Tibial nerve (tissue), 4 donors: ENCODE measurements around the gene MTHFR. TPM values are rescaled to one million over a fixed set of nuclear protein-coding genes. Genes with fewer than 3 reads are reported as not detected.

ENCODE experiments used
- DNase-seq, 2 donors: peaks; one replicate each; pipeline ENCODE4 v3.0.0-alpha.2; 2019; ENCODE audit warnings: low spot score in 2 of 2
- H3K27ac ChIP-seq, 4 donors: fragments of 200-600 bp; sonication (generic) in 3 of 4; one replicate each; pipeline ENCODE4 v1.5.1; 2017 to 2019; ENCODE audit warnings: mild to moderate bottlenecking in 1 of 4
- H3K27me3 ChIP-seq, 2 donors: fragments of 200-600 bp; sonication (generic) in 1 of 2; one replicate each; pipeline versions ENCODE4 v1.5.1 to v1.6.0; 2017 to 2019
- H3K36me3 ChIP-seq, 3 donors: fragments of 200-600 bp; sonication (generic); one replicate each; pipeline ENCODE4 v1.5.1; 2018 to 2019
- H3K4me1 ChIP-seq, 4 donors: fragments of 200-600 bp; sonication (generic) in 3 of 4; one replicate each; pipeline ENCODE4 v1.5.1; 2017 to 2019
- H3K4me3 ChIP-seq, 4 donors: fragments of 200-600 bp; sonication (generic) in 3 of 4; one replicate each; pipeline ENCODE4 v1.5.1; 2017 to 2019; ENCODE audit warnings: mild to moderate bottlenecking in 1 of 4, moderate library complexity in 1 of 4
- H3K9me3 ChIP-seq, 4 donors: fragments of 200-600 bp; sonication (generic) in 3 of 4; one replicate each; pipeline ENCODE4 v1.5.1; 2017 to 2019
- EP300 ChIP-seq, 2 donors: sonication (generic); formaldehyde crosslinking; IDR thresholded peaks; one replicate each; pipeline ENCODE4 v1.6.1; 2017; ENCODE audit warnings: antibody characterized with exemption in 2 of 2, mild to moderate bottlenecking in 1 of 2
- POLR2A ChIP-seq, 2 donors: fragments of 450-650 bp; IDR thresholded peaks; one replicate each; pipeline ENCODE4 v1.6.1; 2017; ENCODE audit warnings: antibody characterized with exemption in 2 of 2, mild to moderate bottlenecking in 2 of 2, moderate library complexity in 2 of 2
- WGBS, 2 donors: methylation state at CpG; one replicate each; pipeline ENCODE4 v1.1.5; 2018; 5-methylcytosine and 5-hydroxymethylcytosine counted together
- total RNA-seq, 4 donors: library from RNA; depleted of rRNA; stranded (reverse); fragments of >200 nt; gene quantifications; one replicate each; pipeline ENCODE4 v1.1.0, GENCODE V29; 2016
- TF ChIP-seq, protein P1 (sequence below), 5 experiments: fragments of 200-600 bp in 3 of 5; fragments of 450-650 bp in 2 of 5; sonication (generic) in 3 of 5; IDR thresholded peaks; one replicate each; pipeline ENCODE4 v1.5.1; 2016 to 2019; ENCODE audit warnings: antibody characterized with exemption in 5 of 5, mild to moderate bottlenecking in 3 of 5, moderate library complexity in 2 of 5

MTHFR gene
- total RNA-seq, 4 donors from 2014 or later, result 61.2 to 93.9 (median 69.9) TPM

DNA sequence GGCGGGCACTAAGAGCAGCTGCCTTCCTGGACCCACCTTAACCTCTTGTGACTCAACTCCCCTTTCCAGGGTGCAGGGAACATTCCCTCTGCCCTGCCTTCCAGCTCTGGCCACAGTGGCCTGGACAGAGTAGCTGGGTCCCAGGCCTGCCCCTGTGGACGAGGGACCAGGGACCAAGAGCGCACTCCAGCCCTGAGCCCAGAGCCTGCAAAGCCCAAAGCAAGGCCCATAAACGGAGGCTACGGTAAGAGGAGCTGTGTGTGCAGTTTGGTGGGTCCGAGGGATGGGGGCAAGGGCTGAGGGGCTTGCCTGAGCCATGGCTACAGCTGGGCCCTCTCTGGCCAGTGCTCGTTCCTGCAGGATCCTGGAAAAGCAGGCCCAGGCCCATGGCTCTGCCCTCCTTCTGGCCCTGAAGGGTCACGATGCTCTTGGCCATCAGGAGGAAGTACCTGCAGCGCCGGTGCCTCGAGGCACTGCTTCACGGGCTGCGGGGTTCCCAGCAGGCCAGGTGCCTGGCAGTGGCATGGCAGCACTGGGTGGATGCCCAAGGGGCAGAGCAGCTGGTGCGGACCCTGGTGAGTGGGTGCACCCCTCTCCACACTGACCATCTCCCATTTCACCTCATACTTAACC, 17.8 kb downstream of the MTHFR start:
- Histone ChIP-seq H3K4me1 (peaks cover 0 to 86% (median 68%) of the 10 kb centered on the region in 4 donors), H3K27ac (peak overlapping the region; percentile 91 to 98 (median 94)), H3K36me3 (peaks cover 0 to 27% (median 0%) of the 10 kb centered on the region in 3 donors), H3K27me3 (no peaks in the 10 kb centered on the region), H3K4me3 (no peak overlapping the region), H3K9me3 (no peaks in the 10 kb centered on the region)
- TF ChIP-seq EP300 (IDR thresholded peaks at IDR 0.05), result no peak
- TF ChIP-seq POLR2A (IDR thresholded peaks at IDR 0.05), result peak in 1 of 2 donors; percentile 23
- TF ChIP-seq, protein P1, sequence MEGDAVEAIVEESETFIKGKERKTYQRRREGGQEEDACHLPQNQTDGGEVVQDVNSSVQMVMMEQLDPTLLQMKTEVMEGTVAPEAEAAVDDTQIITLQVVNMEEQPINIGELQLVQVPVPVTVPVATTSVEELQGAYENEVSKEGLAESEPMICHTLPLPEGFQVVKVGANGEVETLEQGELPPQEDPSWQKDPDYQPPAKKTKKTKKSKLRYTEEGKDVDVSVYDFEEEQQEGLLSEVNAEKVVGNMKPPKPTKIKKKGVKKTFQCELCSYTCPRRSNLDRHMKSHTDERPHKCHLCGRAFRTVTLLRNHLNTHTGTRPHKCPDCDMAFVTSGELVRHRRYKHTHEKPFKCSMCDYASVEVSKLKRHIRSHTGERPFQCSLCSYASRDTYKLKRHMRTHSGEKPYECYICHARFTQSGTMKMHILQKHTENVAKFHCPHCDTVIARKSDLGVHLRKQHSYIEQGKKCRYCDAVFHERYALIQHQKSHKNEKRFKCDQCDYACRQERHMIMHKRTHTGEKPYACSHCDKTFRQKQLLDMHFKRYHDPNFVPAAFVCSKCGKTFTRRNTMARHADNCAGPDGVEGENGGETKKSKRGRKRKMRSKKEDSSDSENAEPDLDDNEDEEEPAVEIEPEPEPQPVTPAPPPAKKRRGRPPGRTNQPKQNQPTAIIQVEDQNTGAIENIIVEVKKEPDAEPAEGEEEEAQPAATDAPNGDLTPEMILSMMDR (IDR thresholded peaks at IDR 0.05), result no peak
- 61 to 66% methylated on average over 9 to 14 of the region's 14 CpGs for WGBS, 2 donors
- DNase-seq, result no peak

GRCh38 chr1:11787251-11787803, 18.4 kb downstream of the MTHFR start:
- Histone ChIP-seq H3K4me3 (peak overlapping the region in 2 of 4 donors; percentile 1 to 11), H3K27me3 (no peaks in the 10 kb centered on the region), H3K36me3 (peaks cover 0 to 21% (median 0%) of the 10 kb centered on the region in 3 donors), H3K4me1 (peaks cover 0 to 80% (median 68%) of the 10 kb centered on the region in 4 donors), H3K27ac (peak overlapping the region; percentile 91 to 98 (median 94)), H3K9me3 (no peaks in the 10 kb centered on the region)
- DNase-seq, result peak; percentile 57 to 64
- TF ChIP-seq POLR2A (IDR thresholded peaks at IDR 0.05) (no peak), EP300 (IDR thresholded peaks at IDR 0.05) (peak; percentile 75 to 81)
- 7 to 18% methylated on average over 8 to 12 of the region's 16 CpGs for WGBS, 2 donors

DNA sequence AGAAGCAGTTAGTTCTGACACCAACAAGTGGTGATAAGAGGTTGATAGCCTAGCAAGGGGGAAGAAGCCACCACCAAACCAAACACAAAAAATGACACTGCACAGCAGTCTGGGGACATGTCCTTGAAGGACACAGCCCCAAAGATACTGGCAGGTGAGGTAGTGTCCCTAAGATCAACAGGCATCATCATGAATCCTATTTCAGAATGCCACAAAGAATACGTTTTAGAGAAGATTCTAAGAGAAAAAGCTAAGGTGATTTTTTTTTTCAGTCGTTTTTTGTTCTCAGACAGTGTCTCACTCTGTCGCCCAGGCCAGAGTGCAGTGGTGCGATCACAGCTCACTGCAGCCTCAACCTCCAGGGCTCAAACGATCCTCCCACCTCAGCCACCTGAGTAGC, 19.6 kb downstream of the MTHFR start:
- Histone ChIP-seq H3K27me3 (no peaks in the 10 kb centered on the region), H3K27ac (peak overlapping the region; percentile 91 to 98 (median 94)), H3K9me3 (no peaks in the 10 kb centered on the region), H3K4me1 (peaks cover 0 to 68% (median 59%) of the 10 kb centered on the region in 4 donors), H3K36me3 (peaks cover 0 to 16% (median 0%) of the 10 kb centered on the region in 3 donors), H3K4me3 (no peak overlapping the region)
- WGBS, 2 donors, result 53 to 63% methylated on average over 5 of the region's 5 CpGs
- TF ChIP-seq, protein P1 (IDR thresholded peaks at IDR 0.05), result no peak
- TF ChIP-seq EP300 (IDR thresholded peaks at IDR 0.05) (no peak), POLR2A (IDR thresholded peaks at IDR 0.05) (no peak)
- no peak for DNase-seq

DNA sequence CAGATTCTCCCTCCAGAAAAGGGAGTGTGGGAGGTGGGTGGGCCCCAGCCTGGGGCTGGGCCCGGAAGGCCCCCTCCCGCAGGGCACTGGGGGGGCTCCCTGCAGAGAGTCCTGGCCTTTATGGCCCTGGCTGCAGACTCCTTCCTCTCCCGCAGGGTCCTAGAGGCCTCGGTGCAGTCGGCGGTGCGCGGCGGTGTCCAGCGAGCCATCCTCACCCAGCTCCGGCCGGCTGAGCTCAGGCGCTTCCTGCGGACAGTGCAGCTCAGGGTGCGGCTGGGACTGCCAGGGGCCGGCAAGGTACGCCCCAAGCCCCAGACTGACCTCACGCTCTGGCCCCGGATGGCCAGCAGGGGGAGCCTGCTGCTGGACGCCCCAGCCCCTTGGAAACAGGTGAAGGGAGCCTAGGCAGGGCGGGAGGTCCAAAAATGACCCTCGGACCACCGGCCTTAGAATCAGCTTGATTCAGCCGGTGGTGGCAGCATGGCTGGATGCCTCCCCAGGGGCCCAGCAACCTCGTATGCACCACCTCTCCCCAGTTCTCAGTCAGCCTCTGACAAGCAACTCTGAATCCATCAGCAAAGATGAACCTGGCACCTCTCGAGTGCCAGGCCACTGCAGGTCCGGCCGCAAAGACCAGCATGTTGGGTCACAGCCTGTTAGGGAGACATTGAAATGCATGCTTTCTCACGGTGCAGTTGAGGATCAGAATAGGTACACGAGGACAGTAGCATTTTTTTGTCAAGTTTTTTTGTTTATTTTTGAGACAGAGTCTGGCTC, 20.6 kb downstream of the MTHFR start:
- DNase-seq, result peak in 1 of 2 donors; percentile 48
- peaks cover 0 to 60% (median 51%) of the 10 kb centered on the region in 4 donors for H3K4me1 ChIP-seq
- TF ChIP-seq, protein P1 (IDR thresholded peaks at IDR 0.05), result peak; percentile 74 to 94 (median 86)
- TF ChIP-seq POLR2A (IDR thresholded peaks at IDR 0.05), result no peak
- peak in 1 of 2 donors; percentile 60 for TF ChIP-seq EP300 (IDR thresholded peaks at IDR 0.05)
- H3K27ac ChIP-seq, result peak overlapping the region; percentile 44 to 95 (median 82)
- H3K36me3 ChIP-seq, result peaks cover 0 to 14% (median 0%) of the 10 kb centered on the region in 3 donors
- H3K9me3 ChIP-seq, result no peaks in the 10 kb centered on the region
- peak overlapping the region; percentile 6 to 41 (median 30) for H3K4me3 ChIP-seq
- no peaks in the 10 kb centered on the region for H3K27me3 ChIP-seq
- 8 to 14% methylated on average over 6 to 26 of the region's 30 CpGs for WGBS, 2 donors

DNA sequence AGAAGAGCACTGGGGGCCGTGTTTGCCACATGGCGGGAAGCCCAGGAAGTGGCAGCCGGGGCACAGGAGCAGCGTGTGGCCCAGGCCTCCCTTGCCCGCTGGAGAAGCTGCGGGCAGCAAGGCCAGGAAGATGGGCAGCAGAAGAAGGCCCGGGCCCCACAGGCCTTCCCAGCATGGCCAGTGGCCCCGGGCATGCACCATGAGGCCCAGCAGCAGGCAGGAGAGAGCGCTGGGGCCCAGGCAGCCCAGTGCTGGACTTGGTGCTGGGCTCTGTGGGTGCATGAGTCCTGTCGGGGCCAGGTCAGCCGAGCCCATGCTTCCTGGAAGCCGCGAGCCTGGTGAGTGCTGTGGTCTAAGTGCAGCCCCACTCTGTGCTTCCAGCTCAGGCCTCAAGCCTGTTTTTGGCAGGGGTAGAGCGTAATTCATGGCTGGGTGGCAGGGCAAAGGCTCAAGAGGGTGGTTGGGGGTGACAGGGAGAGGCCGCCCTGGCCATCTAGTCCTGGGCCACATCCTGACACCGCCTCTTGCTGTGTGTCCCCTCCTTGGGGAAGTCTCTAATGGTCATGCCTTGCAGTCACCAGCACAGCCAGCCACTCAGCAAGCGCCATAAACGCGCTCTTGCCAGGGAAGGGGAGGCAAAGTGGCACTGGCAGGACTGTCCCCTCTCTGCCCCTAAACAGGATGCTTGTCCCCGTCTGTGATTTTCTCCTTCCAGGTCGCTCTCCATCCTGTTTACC, 21.3 kb downstream of the MTHFR start:
- 55 to 69% methylated on average over 10 to 21 of the region's 21 CpGs for WGBS, 2 donors
- H3K27me3 ChIP-seq, result no peaks in the 10 kb centered on the region
- H3K4me1 ChIP-seq, result peaks cover 0 to 52% (median 44%) of the 10 kb centered on the region in 4 donors
- DNase-seq, result no peak
- no peaks in the 10 kb centered on the region for H3K9me3 ChIP-seq
- peak overlapping the region; percentile 44 to 95 (median 82) for H3K27ac ChIP-seq
- peak overlapping the region; percentile 6 to 41 (median 30) for H3K4me3 ChIP-seq
- H3K36me3 ChIP-seq, result peaks cover 0 to 6% (median 0%) of the 10 kb centered on the region in 3 donors
- TF ChIP-seq, protein P1 (IDR thresholded peaks at IDR 0.05), result no peak
- TF ChIP-seq POLR2A (IDR thresholded peaks at IDR 0.05) (no peak), EP300 (IDR thresholded peaks at IDR 0.05) (no peak)
